ENCODE results near the gene BMP4. TPM values are rescaled to one million over a fixed set of nuclear protein-coding genes. Genes with fewer than 3 reads are reported as not detected.

Gene BMP4
- total RNA-seq, 2 experiments from 2014 or later: 0.34 TPM; not detected in 1

Small RNAs within 50 kb of the gene (microRNA-seq; reads per million reads assigned to microRNA genes)
- not detected for gene MIR5580 (ENCODE audit: borderline microRNAs expressed, borderline number of aligned reads, borderline replicate concordance)
